Neutrophil (primary cell): Measurements from ENCODE around the gene BLTP3B.

ENCODE experiments used
- H3K27ac ChIP-seq: fragments of 200-600 bp; sonication (generic); 2 replicates; pipeline ENCODE4 v1.5.1; 2016; ENCODE audit warnings: mild to moderate bottlenecking, moderate library complexity
- H3K27me3 ChIP-seq: fragments of 200-600 bp; sonication (generic); 2 replicates; pipeline ENCODE4 v1.6.0; 2016; ENCODE audit warnings: mild to moderate bottlenecking
- H3K36me3 ChIP-seq: fragments of 200-600 bp; sonication (generic); 2 replicates; pipeline ENCODE4 v1.5.1; 2017
- H3K4me1 ChIP-seq, 2 experiments: fragments of 200-600 bp in 1 of 2; sonication (generic) in 1 of 2; 1 replicate in 1 of 2; 2 replicates in 1 of 2; pipeline versions ENCODE4 v1.5.1 to v1.6.1; 2013 to 2016; ENCODE audit warnings: low read depth in 1 of 2, low read length in 1 of 2, mild to moderate bottlenecking in 1 of 2, moderate library complexity in 1 of 2; ENCODE audit not compliant: control insufficient read depth in 1 of 2, insufficient read depth in 1 of 2
- H3K4me3 ChIP-seq, 2 experiments: fragments of 200-600 bp in 1 of 2; sonication (generic) in 1 of 2; 1 replicate in 1 of 2; 2 replicates in 1 of 2; pipeline ENCODE4 v1.5.1; 2013 to 2016; ENCODE audit warnings: low read depth in 1 of 2, low read length in 1 of 2, mild to moderate bottlenecking in 1 of 2, moderate library complexity in 1 of 2
- H3K9me3 ChIP-seq: fragments of 200-600 bp; sonication (generic); 2 replicates; pipeline ENCODE4 v1.5.1; 2016
- CTCF ChIP-seq: fragments of 200-600 bp; sonication (generic); IDR thresholded peaks from 2 replicates; pipeline ENCODE4 v1.5.1; 2016; ENCODE audit warnings: antibody characterized with exemption

BLTP3B gene

DNA sequence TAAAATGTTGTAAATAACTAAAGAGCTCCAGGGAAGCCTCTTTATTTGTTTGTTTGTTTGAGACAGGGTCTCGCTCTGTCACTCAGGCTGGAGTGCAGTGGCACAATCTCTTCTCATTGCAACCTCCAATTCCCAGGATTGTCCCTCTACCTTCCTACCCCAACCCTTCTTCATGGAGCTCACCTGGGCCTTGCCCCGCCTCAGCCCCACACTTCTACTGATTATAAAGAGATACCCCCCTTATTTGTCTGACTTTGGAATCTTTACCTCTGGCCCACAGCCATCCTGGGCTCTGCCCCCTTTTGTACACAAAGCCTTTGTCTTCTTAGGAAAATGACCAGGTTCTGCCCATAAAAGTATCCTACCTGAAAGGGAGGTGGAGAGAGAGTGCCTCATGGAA, 9.1 kb upstream of the BLTP3B start:
- no peak for TF ChIP-seq CTCF
- Histone ChIP-seq H3K4me3 (no peak overlapping the region), H3K4me1 (peaks cover 0 to 3% of the 10 kb centered on the region in 2 experiments), H3K27ac (no peak overlapping the region), H3K36me3 (no peaks in the 10 kb centered on the region), H3K27me3 (no peaks in the 10 kb centered on the region), H3K9me3 (no peaks in the 10 kb centered on the region)

GRCh38 chr12:100146252-100146651, 3.6 kb upstream of the BLTP3B start:
- Histone ChIP-seq H3K36me3 (no peaks in the 10 kb centered on the region), H3K27ac (no peak overlapping the region), H3K27me3 (no peaks in the 10 kb centered on the region), H3K4me3 (no peak overlapping the region), H3K9me3 (no peaks in the 10 kb centered on the region), H3K4me1 (peaks cover 18% of the 10 kb centered on the region in 2 experiments)
- TF ChIP-seq CTCF, result no peak

GRCh38 chr12:100145643-100146042, 3.0 kb upstream of the BLTP3B start:
- no peak overlapping the region for H3K4me3 ChIP-seq
- no peak for TF ChIP-seq CTCF
- no peaks in the 10 kb centered on the region for H3K27me3 ChIP-seq
- no peaks in the 10 kb centered on the region for H3K9me3 ChIP-seq
- no peaks in the 10 kb centered on the region for H3K36me3 ChIP-seq
- peaks cover 24 to 25% of the 10 kb centered on the region in 2 experiments for H3K4me1 ChIP-seq
- H3K27ac ChIP-seq, result no peak overlapping the region

- TF ChIP-seq CTCF, result no peak
Observed at GRCh38 chr12:100141998-100142850, 450 bp downstream of the BLTP3B start.

DNA sequence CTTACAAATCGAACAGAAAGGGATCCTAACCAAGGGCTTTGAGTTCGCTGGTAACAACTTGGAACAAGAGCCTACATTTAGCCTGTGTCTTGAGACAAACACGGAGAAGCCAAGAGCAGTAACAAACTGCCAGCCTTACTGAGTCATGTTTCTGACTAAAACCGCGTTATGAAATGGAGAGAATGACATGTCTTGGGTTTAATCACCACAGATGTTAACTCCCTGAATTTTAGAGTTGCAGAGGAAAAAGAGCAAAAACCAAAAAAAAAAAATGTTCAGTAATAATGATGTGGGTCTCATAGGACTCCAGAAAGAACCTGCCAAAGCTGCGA, 1.0 kb downstream of the BLTP3B start:
- H3K27ac ChIP-seq, result peak overlapping the region; percentile 98
- peak overlapping the region; percentile 93 to 97 for H3K4me3 ChIP-seq
- H3K36me3 ChIP-seq, result no peaks in the 10 kb centered on the region
- peaks cover 48 to 50% of the 10 kb centered on the region in 2 experiments for H3K4me1 ChIP-seq
- no peaks in the 10 kb centered on the region for H3K27me3 ChIP-seq
- no peaks in the 10 kb centered on the region for H3K9me3 ChIP-seq
- no peak for TF ChIP-seq CTCF

More at GRCh38 chr12:100141998-100142850, 450 bp downstream of the BLTP3B start:
- Histone ChIP-seq H3K9me3 (no peaks in the 10 kb centered on the region), H3K36me3 (no peaks in the 10 kb centered on the region), H3K27ac (peak overlapping the region; percentile 98), H3K27me3 (no peaks in the 10 kb centered on the region), H3K4me3 (peak overlapping the region; percentile 93 to 97), H3K4me1 (peaks cover 48 to 50% of the 10 kb centered on the region in 2 experiments)
